Loucy (cell line): Measurements from ENCODE around the gene FOXC1.

Experiments used
- EZH2phosphoT487 ChIP-seq: fragments of 200-600 bp; IDR thresholded peaks from 2 replicates; pipeline ENCODE4 v1.6.1; 2018; ENCODE audit warnings: antibody characterized with exemption, mild to moderate bottlenecking, moderate library complexity, borderline replicate concordance
- TF ChIP-seq, protein P1 (sequence below): fragments of 200-600 bp; sonication (generic); conservative IDR thresholded peaks from 2 replicates; pipeline ENCODE4 v1.5.1; 2014; ENCODE audit warnings: mild to moderate bottlenecking, antibody characterized with exemption, low read length

DNA sequence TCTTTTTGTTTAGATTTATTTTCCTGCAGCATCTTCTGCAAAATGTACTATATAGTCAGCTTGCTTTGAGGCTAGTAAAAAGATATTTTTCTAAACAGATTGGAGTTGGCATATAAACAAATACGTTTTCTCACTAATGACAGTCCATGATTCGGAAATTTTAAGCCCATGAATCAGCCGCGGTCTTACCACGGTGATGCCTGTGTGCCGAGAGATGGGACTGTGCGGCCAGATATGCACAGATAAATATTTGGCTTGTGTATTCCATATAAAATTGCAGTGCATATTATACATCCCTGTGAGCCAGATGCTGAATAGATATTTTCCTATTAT lies 3.2 kb downstream of the FOXC1 start:
- TF ChIP-seq, protein P1, sequence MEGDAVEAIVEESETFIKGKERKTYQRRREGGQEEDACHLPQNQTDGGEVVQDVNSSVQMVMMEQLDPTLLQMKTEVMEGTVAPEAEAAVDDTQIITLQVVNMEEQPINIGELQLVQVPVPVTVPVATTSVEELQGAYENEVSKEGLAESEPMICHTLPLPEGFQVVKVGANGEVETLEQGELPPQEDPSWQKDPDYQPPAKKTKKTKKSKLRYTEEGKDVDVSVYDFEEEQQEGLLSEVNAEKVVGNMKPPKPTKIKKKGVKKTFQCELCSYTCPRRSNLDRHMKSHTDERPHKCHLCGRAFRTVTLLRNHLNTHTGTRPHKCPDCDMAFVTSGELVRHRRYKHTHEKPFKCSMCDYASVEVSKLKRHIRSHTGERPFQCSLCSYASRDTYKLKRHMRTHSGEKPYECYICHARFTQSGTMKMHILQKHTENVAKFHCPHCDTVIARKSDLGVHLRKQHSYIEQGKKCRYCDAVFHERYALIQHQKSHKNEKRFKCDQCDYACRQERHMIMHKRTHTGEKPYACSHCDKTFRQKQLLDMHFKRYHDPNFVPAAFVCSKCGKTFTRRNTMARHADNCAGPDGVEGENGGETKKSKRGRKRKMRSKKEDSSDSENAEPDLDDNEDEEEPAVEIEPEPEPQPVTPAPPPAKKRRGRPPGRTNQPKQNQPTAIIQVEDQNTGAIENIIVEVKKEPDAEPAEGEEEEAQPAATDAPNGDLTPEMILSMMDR, result no peak
- no peak for TF ChIP-seq EZH2phosphoT487
